ENCODE results near the gene TSEN15. TPM values are rescaled to one million over a fixed set of nuclear protein-coding genes. Genes with fewer than 3 reads are reported as not detected.

Gene TSEN15
- total RNA-seq, 2 donors from 2014 or later = 13.3 to 18.5 TPM

GRCh38 chr1:184065559-184065958 lies 14.0 kb downstream of the TSEN15 start:
- intact Hi-C loops (cut with DNase I) = no loop called here
- H3K36me3 ChIP-seq = no peaks in the 10 kb centered on the region
- H3K9me3 ChIP-seq = no peaks in the 10 kb centered on the region
- no peaks in the 10 kb centered on the region for H3K4me1 ChIP-seq
- no peak for TF ChIP-seq CTCF (IDR thresholded peaks at IDR 0.05)
- no peak overlapping the region for H3K27ac ChIP-seq
- no peaks in the 10 kb centered on the region for H3K27me3 ChIP-seq
- DNase-seq = no peak
- H3K9ac ChIP-seq (ENCODE audit: low read depth in 2 of 2, low read length in 2 of 2) = no peak overlapping the region
- H3K4me3 ChIP-seq = no peak overlapping the region

- no peak overlapping the region for H3K27ac ChIP-seq
- TF ChIP-seq CTCF (IDR thresholded peaks at IDR 0.05) = no peak
- H3K9ac ChIP-seq (ENCODE audit: low read depth in 2 of 2, low read length in 2 of 2) = no peak overlapping the region
- no peak overlapping the region for H3K4me3 ChIP-seq
- no peaks in the 10 kb centered on the region for H3K27me3 ChIP-seq
- DNase-seq = no peak
- intact Hi-C loops (cut with DNase I) = no loop called here
- H3K9me3 ChIP-seq = no peaks in the 10 kb centered on the region
- no peaks in the 10 kb centered on the region for H3K4me1 ChIP-seq
- H3K36me3 ChIP-seq = no peaks in the 10 kb centered on the region
Observed at GRCh38 chr1:184068354-184068753, 16.8 kb downstream of the TSEN15 start.

- intact Hi-C loops (cut with DNase I) = loop anchor here (10.0 kb wide), 1 partner anchor 595 kb away; no protein-coding TSS in a partner anchor
- no peak for DNase-seq
- no peak for TF ChIP-seq CTCF (IDR thresholded peaks at IDR 0.05)
- Histone ChIP-seq H3K9me3 (no peaks in the 10 kb centered on the region), H3K4me3 (no peak overlapping the region), H3K4me1 (no peaks in the 10 kb centered on the region), H3K27me3 (no peaks in the 10 kb centered on the region), H3K27ac (no peak overlapping the region), H3K9ac (ENCODE audit: low read depth in 2 of 2, low read length in 2 of 2) (no peak overlapping the region), H3K36me3 (no peaks in the 10 kb centered on the region)
Observed at GRCh38 chr1:184069675-184070074, 18.1 kb downstream of the TSEN15 start.

GRCh38 chr1:184072376-184072775 lies 20.8 kb downstream of the TSEN15 start:
- Histone ChIP-seq H3K9me3 (no peaks in the 10 kb centered on the region), H3K4me3 (no peak overlapping the region), H3K27ac (no peak overlapping the region), H3K27me3 (no peaks in the 10 kb centered on the region), H3K36me3 (no peaks in the 10 kb centered on the region), H3K4me1 (no peaks in the 10 kb centered on the region), H3K9ac (ENCODE audit: low read depth in 2 of 2, low read length in 2 of 2) (no peak overlapping the region)
- intact Hi-C loops (cut with DNase I) = loop anchor here (10.0 kb wide), 1 partner anchor 592 kb away; no protein-coding TSS in a partner anchor
- no peak for DNase-seq
- no peak for TF ChIP-seq CTCF (IDR thresholded peaks at IDR 0.05)

GRCh38 chr1:184074383-184074782 lies 22.9 kb downstream of the TSEN15 start:
- DNase-seq = no peak
- no peak overlapping the region for H3K27ac ChIP-seq
- H3K9ac ChIP-seq (ENCODE audit: low read depth in 2 of 2, low read length in 2 of 2) = no peak overlapping the region
- H3K9me3 ChIP-seq = no peaks in the 10 kb centered on the region
- H3K4me1 ChIP-seq = no peaks in the 10 kb centered on the region
- no peak for TF ChIP-seq CTCF (IDR thresholded peaks at IDR 0.05)
- no peaks in the 10 kb centered on the region for H3K27me3 ChIP-seq
- H3K36me3 ChIP-seq = no peaks in the 10 kb centered on the region
- H3K4me3 ChIP-seq = no peak overlapping the region
- intact Hi-C loops (cut with DNase I) = loop anchor here (10.0 kb wide), 1 partner anchor 590 kb away; no protein-coding TSS in a partner anchor
